ENCODE results near the gene CD52.
"Not testable (repeated sequence)": the region's sequence is repeated elsewhere in the genome, so short reads cannot be mapped to it uniquely, and the experiment has no call there.

CD52 gene

DNA sequence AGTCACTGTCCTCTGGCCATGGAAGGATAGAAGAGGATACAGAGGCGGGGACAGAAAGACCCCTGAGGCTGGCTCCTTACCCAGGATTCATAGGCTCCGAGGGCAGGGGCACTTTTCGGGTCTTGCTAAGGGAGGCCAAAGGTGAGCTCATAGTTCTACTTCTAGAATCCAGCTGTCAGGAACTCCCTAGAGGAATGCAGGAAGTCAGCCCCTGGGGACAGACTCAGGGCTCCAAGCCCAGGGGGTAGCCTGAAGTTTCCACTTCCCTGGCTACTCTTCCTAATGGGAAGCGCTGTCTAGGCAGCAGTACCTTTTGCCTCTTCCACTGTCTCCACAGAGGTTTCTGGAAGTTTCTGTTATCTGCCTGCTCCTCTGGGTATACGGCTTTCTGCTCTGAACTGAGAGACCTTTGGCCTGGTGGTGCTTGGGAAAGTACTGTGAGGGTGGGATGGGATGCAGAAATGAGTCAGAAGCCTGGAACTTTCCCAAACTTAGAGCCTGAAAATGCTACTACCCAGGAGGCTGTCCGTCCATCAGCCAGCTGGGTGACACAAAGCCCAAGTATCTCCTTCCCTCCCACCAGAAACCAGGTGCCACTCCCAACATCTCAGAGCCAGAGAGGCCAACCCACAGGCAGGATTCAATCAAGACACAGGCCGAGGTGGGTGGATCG, 14.9 kb upstream of the CD52 start:
- no peak for DNase-seq (ENCODE audit: low read depth)

DNA sequence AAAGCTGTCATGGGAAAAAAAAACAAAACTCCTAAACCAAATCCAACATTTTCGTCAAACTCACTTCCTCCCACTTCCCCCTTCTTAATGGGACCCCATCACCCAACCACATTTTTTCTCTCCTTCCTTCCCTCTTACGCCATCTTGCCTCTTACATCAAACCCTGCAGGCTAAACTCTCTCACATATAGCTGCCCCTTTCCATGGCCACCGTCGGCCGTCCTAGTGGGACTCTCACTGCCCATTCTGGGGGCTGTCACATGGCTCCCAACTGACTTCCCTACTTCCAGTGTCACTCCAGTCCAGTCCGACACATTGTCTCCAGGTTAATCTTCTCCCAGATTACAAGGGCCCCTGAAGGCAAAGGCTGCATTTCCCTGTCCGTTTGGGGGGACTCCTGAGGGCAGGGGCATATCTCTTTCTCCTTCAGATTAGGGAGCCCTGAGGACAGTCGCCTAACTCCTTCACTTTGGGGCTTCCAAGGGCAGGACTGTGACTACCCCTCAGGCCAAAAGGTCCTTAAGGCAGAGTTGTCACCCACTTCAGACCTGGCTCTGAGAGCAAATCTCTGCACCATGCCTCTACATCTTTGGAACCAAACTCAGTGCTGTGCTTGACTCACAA, 12.0 kb upstream of the CD52 start:
- DNase-seq (ENCODE audit: low read depth): no peak

GRCh38 chr1:26306290-26307229, 11.2 kb upstream of the CD52 start, which contains the start of gene UBXN11:
Gene UBXN11 (minus strand): TSS chr1:26306636. CDS start chr1:26302883, 3,753 bp downstream.
- DNase-seq (ENCODE audit: low read depth): peak; percentile 85

DNA sequence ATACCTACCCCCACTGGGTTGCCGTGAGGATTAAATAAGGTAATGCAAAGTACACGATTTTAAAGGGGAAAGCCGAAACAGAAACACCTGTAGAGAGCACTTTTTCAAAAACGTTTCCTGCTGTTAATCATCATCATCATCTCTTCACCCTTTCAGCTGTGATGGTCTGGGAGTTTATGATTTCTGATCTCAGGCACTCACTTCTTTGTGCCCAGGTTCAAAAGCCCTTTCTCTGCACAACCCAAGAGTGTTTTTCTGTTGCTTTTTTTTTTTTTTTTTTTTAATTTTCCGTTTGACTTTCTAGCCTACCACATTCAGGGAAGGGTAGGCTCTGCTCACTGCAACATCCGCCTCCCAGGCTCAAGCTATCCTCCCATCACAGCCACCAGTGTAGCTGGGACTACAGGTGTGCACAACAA, 10.4 kb upstream of the CD52 start:
- no peak for DNase-seq (ENCODE audit: low read depth)

DNA sequence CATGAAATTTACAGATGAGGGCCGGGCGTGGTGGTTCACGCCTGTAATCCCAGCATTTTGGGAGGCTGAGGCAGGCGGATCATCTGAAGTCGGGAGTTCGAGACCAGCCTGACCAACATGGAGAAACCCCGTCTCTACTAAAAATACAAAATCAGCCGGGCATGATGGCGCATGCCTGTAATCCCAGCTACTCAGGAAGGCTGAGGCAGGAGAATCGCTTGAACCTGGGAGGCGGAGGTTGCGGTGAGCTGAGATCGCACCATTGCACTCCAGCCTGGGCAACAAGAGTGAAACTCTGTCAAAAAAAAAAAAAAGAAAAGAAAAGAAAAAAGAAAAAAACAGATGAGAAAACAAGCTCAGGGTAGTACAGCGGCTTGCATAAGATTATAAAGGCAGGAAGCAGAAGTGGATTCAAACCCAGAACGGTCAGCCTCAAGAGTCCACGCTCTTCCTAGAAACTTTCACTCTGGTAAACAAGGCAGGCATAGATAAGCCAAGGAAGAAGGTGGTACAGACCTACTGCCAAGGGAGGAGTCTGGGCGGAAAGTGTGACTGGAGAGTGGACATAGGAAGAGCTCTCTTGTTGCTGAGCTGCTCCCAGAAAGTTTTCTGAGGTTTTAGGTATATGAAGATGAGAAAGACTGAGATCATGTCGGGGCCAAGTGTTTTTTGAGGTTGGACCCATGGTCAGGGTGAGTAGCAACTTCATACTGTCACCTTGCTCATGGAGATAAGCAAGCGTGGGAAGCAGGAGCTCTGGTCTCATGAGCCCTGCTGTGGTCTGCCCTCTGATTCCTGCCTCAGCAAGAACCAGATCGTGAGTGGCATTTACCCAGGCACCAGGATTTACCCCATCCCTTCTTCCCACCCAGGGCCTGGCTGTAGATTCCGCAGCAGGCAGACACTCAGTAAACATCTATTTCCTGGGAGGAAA, 9.5 kb upstream of the CD52 start:
- not testable (repeated sequence) for DNase-seq (ENCODE audit: low read depth)

- no peak for DNase-seq (ENCODE audit: low read depth)
Measured at GRCh38 chr1:26314501-26314900, 3.3 kb upstream of the CD52 start.

GRCh38 chr1:26315874-26316850, 1.6 kb upstream of the CD52 start:
- DNase-seq (ENCODE audit: low read depth): no peak

DNA sequence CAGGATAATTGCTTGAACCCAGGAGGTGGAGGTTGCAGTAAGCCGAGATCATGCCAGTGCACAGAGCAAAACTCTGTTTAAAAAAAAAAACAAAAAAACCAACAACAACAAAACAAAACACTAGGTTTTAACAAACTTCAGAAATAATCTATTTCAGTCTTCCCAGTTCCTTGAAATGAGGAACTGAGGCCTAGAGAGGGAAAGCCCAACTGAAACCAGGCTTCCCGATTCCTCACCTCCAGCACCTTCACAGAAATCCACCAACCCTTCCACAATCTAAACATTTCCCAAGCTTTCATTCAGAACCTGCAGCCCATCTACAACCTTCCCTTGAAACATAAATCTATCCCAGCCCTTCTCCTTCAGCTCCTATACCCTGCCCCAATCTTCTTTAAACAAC, 612 bp upstream of the CD52 start:
- no peak for DNase-seq (ENCODE audit: low read depth)

DNA sequence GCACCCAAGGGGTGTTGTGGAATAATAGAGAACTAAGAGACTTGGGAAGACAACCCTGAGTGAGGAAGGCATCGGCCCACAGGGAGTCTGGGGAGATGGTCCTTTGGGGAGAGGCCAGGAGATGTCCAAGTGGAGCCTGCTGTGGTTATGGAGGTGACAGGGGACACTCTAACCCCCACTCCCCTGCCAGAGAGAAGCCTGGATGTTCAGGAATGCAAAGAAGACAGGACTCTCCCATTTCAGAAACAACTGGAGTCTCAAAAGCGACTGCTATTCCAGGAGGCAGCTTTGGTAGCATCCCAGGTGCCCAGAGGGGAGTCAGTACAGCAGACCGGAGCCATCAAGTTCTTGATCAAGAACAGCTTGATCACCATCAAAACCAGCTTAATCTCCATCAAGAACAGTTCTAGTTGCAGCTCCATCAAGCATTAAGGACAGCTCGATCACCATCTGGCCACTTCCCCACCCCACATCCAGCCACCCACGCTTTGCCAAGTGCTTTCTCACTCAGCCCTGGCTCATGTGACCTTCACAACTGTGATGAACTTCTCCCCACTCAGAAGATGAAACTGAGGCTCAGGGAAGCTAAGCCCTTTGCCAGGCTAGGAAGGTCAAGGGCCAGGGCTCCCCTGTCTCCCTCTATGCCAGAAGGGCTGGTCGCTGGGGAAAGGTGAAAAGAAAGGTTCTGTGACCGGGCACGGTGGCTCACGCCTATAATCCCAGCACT, 743 bp downstream of the CD52 start:
- DNase-seq (ENCODE audit: low read depth): no peak

DNA sequence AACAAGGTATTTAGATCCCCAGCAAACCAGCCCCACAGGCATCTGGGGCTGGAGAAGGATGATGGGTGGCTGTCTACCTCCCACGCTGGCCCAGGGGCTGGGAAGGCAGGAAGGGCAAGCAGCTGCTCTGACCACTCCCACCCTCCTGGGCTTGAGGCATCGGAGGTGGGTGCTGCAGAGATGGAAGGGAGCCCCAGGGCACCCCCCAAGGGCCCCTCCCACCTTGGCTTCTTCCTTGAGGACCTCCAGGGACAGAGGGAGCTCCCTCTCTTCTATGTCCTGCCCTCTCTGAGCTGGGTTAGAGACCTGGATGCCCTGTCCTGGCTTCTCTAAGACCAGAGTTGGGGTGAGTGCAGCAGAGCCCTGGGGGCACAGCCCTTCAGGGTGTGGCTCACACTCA, 3.1 kb downstream of the CD52 start:
- no peak for DNase-seq (ENCODE audit: low read depth)

- DNase-seq (ENCODE audit: low read depth): peak; percentile 90
Measured at GRCh38 chr1:26321315-26322041, 3.7 kb downstream of the CD52 start.

GRCh38 chr1:26322042-26322331, 4.2 kb downstream of the CD52 start:
- no peak for DNase-seq (ENCODE audit: low read depth)

GRCh38 chr1:26323382-26323781, 5.6 kb downstream of the CD52 start:
- DNase-seq (ENCODE audit: low read depth): no peak

- DNase-seq (ENCODE audit: low read depth): no peak
Measured at GRCh38 chr1:26324550-26324949, 6.8 kb downstream of the CD52 start.

DNA sequence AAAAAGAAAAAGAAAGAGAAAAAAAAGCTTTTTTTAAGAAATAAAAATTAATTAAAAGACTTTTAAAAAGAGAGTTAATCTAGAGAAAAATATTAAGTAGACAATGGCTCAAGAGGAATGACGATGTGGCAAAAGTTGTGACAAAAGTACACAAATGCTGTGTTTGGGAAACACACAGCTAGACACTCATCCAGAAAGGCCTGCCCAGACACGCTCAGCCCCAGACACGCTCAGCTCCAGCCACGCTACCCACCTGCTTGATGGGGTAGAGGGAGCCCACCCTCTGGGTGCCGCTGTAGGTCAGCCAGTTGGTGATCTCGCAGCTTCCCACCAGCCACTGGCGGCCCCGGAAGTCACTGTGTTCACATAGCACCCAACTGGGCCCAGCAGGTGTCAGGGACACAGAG, 10.2 kb downstream of the CD52 start:
- no peak for DNase-seq (ENCODE audit: low read depth)

- DNase-seq (ENCODE audit: low read depth): no peak
Measured at GRCh38 chr1:26328597-26328996, 10.8 kb downstream of the CD52 start.

GRCh38 chr1:26329380-26329779, 11.6 kb downstream of the CD52 start:
- DNase-seq (ENCODE audit: low read depth): not testable (repeated sequence)

DNA sequence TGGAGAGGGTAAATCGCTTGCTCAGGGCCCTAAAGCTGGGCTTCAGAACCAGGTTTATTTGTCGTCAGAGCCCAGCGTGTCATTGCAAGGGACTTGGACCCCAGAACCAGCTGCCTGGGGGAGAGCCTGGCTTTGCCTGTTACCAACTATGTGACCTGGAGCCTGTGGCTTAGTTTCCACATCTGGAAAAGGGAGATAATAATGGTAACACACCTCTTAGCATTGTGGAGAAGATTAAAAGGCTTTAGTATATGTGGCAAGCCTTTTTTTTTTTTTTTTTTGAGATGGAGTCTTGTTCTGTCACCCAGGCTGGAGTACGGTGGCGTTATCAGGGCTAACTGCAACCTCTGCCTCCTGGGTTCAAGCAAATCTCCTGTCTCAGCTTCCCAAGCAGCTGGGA, 12.5 kb downstream of the CD52 start:
- no peak for DNase-seq (ENCODE audit: low read depth)

GRCh38 chr1:26333312-26333711, 15.6 kb downstream of the CD52 start:
- not testable (repeated sequence) for DNase-seq (ENCODE audit: low read depth)

All from activated T-helper 9 cell treated with anti-CD3 and anti-CD28 coated beads, Interleukin-2, amount 50 U/mL, for 16 hours (primary cell).